IMR-90 (cell line): ENCODE results near the gene UPK3B. TPM values are rescaled to one million over a fixed set of nuclear protein-coding genes. Genes with fewer than 3 reads are reported as not detected.
"Not testable (repeated sequence)": the region's sequence is repeated elsewhere in the genome, so short reads cannot be mapped to it uniquely, and the experiment has no call there.

Experiments used
- ATAC-seq: fragments of 200-7000 bp; cut with Tn5 transposase; 2 replicates; pipeline ENCODE4 v1.9.1; 2020; ENCODE audit warnings: low read depth, mild to moderate bottlenecking, moderate library complexity
- BruUV-seq: library from RNA; stranded (reverse); fragments of 400-500 nt; replicated peaks from 2 replicates; lab custom pipeline; 2021; lab: Mats Ljungman, UMichigan
- CTCF ChIA-PET: fragments of 300-600 bp; formaldehyde crosslinking; extraction: SDS; loops from one replicate; lab custom pipeline; 2021; ENCODE audit warnings: antibody characterized with exemption; lab: Yijun Ruan, JAX
- POLR2A ChIA-PET: fragments of 300-600 bp; sonication (Branson Sonifier 250); formaldehyde crosslinking; loops from one replicate; lab custom pipeline; 2022; ENCODE audit warnings: antibody characterized with exemption; ENCODE audit not compliant: unreplicated experiment; lab: Charles Lee
- DNase-seq: peaks from one replicate; pipeline ENCODE4 v3.0.0; 2013
- H2AFZ ChIP-seq: replicated peaks from 2 replicates; pipeline ENCODE3; 2013; ENCODE audit warnings: low read length, mild to moderate bottlenecking; ENCODE audit not compliant: poor library complexity
- H2AK5ac ChIP-seq: 2 replicates; pipeline ENCODE4 v1.6.1; 2013; ENCODE audit warnings: low read depth, low read length, inconsistent platforms
- H2AK9ac ChIP-seq: replicated peaks from 2 replicates; pipeline ENCODE3; 2013; ENCODE audit warnings: mild to moderate bottlenecking, low read depth, low read length, moderate library complexity; ENCODE audit not compliant: poor library complexity
- H2BK120ac ChIP-seq: 2 replicates; pipeline ENCODE4 v1.6.1; 2013; ENCODE audit warnings: low read depth, low read length, inconsistent platforms
- H2BK15ac ChIP-seq: 3 replicates; pipeline ENCODE4 v1.6.1; 2013; ENCODE audit warnings: low read depth, low read length, inconsistent platforms
- H2BK20ac ChIP-seq: 2 replicates; pipeline ENCODE4 v1.6.1; 2013; ENCODE audit warnings: low read depth, mild to moderate bottlenecking, inconsistent platforms, low read length, moderate library complexity
- H2BK5ac ChIP-seq: 2 replicates; pipeline ENCODE4 v1.6.1; 2013; ENCODE audit warnings: mild to moderate bottlenecking, low read depth, low read length, inconsistent platforms; ENCODE audit not compliant: poor library complexity, severe bottlenecking
- H3K14ac ChIP-seq: replicated peaks from 2 replicates; pipeline ENCODE4 v1.6.1; 2013; ENCODE audit warnings: low read depth, low read length, inconsistent platforms
- H3K18ac ChIP-seq: 2 replicates; pipeline ENCODE4 v1.6.1; 2013; ENCODE audit warnings: low read depth, low read length, control low read depth
- H3K23ac ChIP-seq: 2 replicates; pipeline ENCODE4 v1.6.1; 2013; ENCODE audit warnings: low read depth, low read length, inconsistent platforms
- H3K27ac ChIP-seq: 2 replicates; pipeline ENCODE4 v1.5.1; 2013; ENCODE audit warnings: mild to moderate bottlenecking, control low read depth, low read length; ENCODE audit not compliant: insufficient read depth
- H3K27me3 ChIP-seq: 2 replicates; pipeline ENCODE4 v1.6.1; 2013; ENCODE audit warnings: low read length; ENCODE audit not compliant: control insufficient read depth, insufficient read depth
- H3K36me3 ChIP-seq: 2 replicates; pipeline ENCODE4 v1.6.1; 2013; ENCODE audit warnings: low read length, mixed read lengths; ENCODE audit not compliant: control insufficient read depth, insufficient read depth
- H3K4ac ChIP-seq: 2 replicates; pipeline ENCODE4 v1.6.1; 2013; ENCODE audit warnings: low read depth, low read length, inconsistent platforms
- H3K4me1 ChIP-seq: 2 replicates; pipeline ENCODE4 v1.6.1; 2013; ENCODE audit warnings: low read length, mixed read lengths; ENCODE audit not compliant: control insufficient read depth, insufficient read depth
- H3K4me2 ChIP-seq: 2 replicates; pipeline ENCODE4 v1.6.1; 2013; ENCODE audit warnings: low read depth, mild to moderate bottlenecking, control low read depth, low read length, moderate library complexity
- H3K4me3 ChIP-seq: 2 replicates; pipeline ENCODE4 v1.5.1; 2013; ENCODE audit warnings: low read depth, mild to moderate bottlenecking, control low read depth, low read length, moderate library complexity; ENCODE audit not compliant: insufficient read depth
- H3K56ac ChIP-seq: 2 replicates; pipeline ENCODE4 v1.6.1; 2013; ENCODE audit warnings: low read length, inconsistent platforms; ENCODE audit not compliant: insufficient read depth; ENCODE audit errors: extremely low read depth
- H3K79me1 ChIP-seq, 2 experiments: 2 replicates each; pipeline ENCODE4 v1.6.1; 2013; ENCODE audit warnings: low read length in 2 of 2, inconsistent platforms in 1 of 2, low read depth in 1 of 2
- H3K9ac ChIP-seq: 2 replicates; pipeline ENCODE4 v1.6.1; 2013; ENCODE audit warnings: low read depth, low read length, control low read depth
- H3K9me1 ChIP-seq: 2 replicates; pipeline ENCODE4 v1.6.1; 2013; ENCODE audit warnings: low read length, inconsistent platforms; ENCODE audit not compliant: insufficient read depth
- H3K9me3 ChIP-seq: 2 replicates; pipeline ENCODE4 v1.6.1; 2013; ENCODE audit warnings: low read length; ENCODE audit not compliant: control insufficient read depth, insufficient read depth
- H4K20me1 ChIP-seq: 2 replicates; pipeline ENCODE4 v1.6.1; 2013; ENCODE audit warnings: low read length, inconsistent platforms; ENCODE audit not compliant: insufficient read depth
- H4K5ac ChIP-seq: 2 replicates; pipeline ENCODE4 v1.6.1; 2013; ENCODE audit warnings: mild to moderate bottlenecking, low read depth, low read length, control low read depth
- H4K8ac ChIP-seq, 2 experiments: 2 replicates each; pipeline ENCODE4 v1.6.1; 2013; ENCODE audit warnings: low read depth in 2 of 2, low read length in 2 of 2, control low read depth in 1 of 2, inconsistent platforms in 1 of 2
- H4K91ac ChIP-seq: 2 replicates; pipeline ENCODE4 v1.6.1; 2013; ENCODE audit warnings: low read depth, low read length, inconsistent platforms; ENCODE audit not compliant: insufficient read depth
- whole genome bisulfite sequencing, 2 experiments: methylation state at CpG; one replicate each; pipeline versions ENCODE4 v1.1.5 to v1.1.7; 2013; ENCODE audit warnings: missing lambda C conversion rate in 2 of 2; ENCODE audit not compliant: insufficient read length in 1 of 2; ENCODE audit errors: extremely low coverage in 2 of 2; 5-methylcytosine and 5-hydroxymethylcytosine counted together
- dilution Hi-C: fragments of 300-500 bp; cut with HindIII; formaldehyde crosslinking; loops from one replicate; pipeline ENCODE4 v1.14.3; 2018; ENCODE audit warnings: low sequenced_read_pairs; ENCODE audit not compliant: unreplicated experiment
- in situ Hi-C: fragments of 300-500 bp; cut with MboI; formaldehyde crosslinking; loops from 3 replicates; pipeline ENCODE4 v1.14.3; 2019; ENCODE audit warnings: low sequenced_read_pairs, inconsistent platforms, mixed read lengths
- intact Hi-C: fragments of 100-400 bp; cut with micrococcal nuclease; formaldehyde crosslinking; loops from 2 replicates; pipeline ENCODE4 v1.10.0; 2022
- polyA plus RNA-seq, 3 experiments: library from polyadenylated mRNA; depleted of rRNA; stranded (reverse); fragments of >200 nt; gene quantifications; 2 replicates each; pipeline ENCODE4 v1.2.3, GENCODE V29; 2012; ENCODE audit warnings: low replicate concordance in 1 of 3
- total RNA-seq: library from RNA; depleted of rRNA; stranded (reverse); fragments of >200 nt; gene quantifications from 2 replicates; pipeline ENCODE4 v1.2.3, GENCODE V29; 2012

UPK3B gene
- total and polyA plus RNA-seq, 2 of the 4 experiments (the other 2 are of a cell fraction): 0.26 TPM; not detected in 1

- H3K4me2 ChIP-seq, H2AK5ac ChIP-seq, H3K27ac ChIP-seq, H4K8ac ChIP-seq, H3K9me3 ChIP-seq, H2BK5ac ChIP-seq, H3K36me3 ChIP-seq, H3K18ac ChIP-seq, DNase-seq, H3K23ac ChIP-seq, H4K20me1 ChIP-seq, H3K4me1 ChIP-seq, POLR2A ChIA-PET, H2AK9ac ChIP-seq, H4K5ac ChIP-seq, BruUV-seq, H3K79me1 ChIP-seq, H3K4ac ChIP-seq, H3K14ac ChIP-seq, H3K9me1 ChIP-seq, H4K91ac ChIP-seq, H3K9ac ChIP-seq, dilution Hi-C loops, in situ Hi-C loops, CTCF ChIA-PET, H2BK120ac ChIP-seq, H3K27me3 ChIP-seq, H2BK20ac ChIP-seq, H2AFZ ChIP-seq, H2BK15ac ChIP-seq, intact Hi-C loops, ATAC-seq, H3K56ac ChIP-seq, H3K4me3 ChIP-seq: not testable (repeated sequence)
- no CpG with 5 or more reads among the region's 10 CpGs for WGBS, 2 experiments
Measured at GRCh38 chr7:76471556-76472221, 38.7 kb upstream of the UPK3B start.

- intact Hi-C loops, H4K8ac ChIP-seq, DNase-seq, H3K27me3 ChIP-seq, H2BK20ac ChIP-seq, H3K18ac ChIP-seq, dilution Hi-C loops, H3K9me3 ChIP-seq, H4K91ac ChIP-seq, H2AFZ ChIP-seq, H3K36me3 ChIP-seq, POLR2A ChIA-PET, H3K4ac ChIP-seq, H3K14ac ChIP-seq, H2BK5ac ChIP-seq, H2BK120ac ChIP-seq, H2BK15ac ChIP-seq, in situ Hi-C loops, H3K4me1 ChIP-seq, H4K5ac ChIP-seq, H3K23ac ChIP-seq, CTCF ChIA-PET, H2AK5ac ChIP-seq, H4K20me1 ChIP-seq, H3K27ac ChIP-seq, ATAC-seq, H3K4me2 ChIP-seq, H3K4me3 ChIP-seq, H3K9me1 ChIP-seq, H3K56ac ChIP-seq, H3K9ac ChIP-seq, H2AK9ac ChIP-seq, H3K79me1 ChIP-seq, BruUV-seq: not testable (repeated sequence)
- WGBS, 2 experiments: no CpG with 5 or more reads among the region's 6 CpGs
Measured at GRCh38 chr7:76473097-76473496, 37.3 kb upstream of the UPK3B start.
